ENCODE measurements around the gene LRRC75A. TPM values are rescaled to one million over a fixed set of nuclear protein-coding genes. Genes with fewer than 3 reads are reported as not detected.

LRRC75A gene
- total and polyA plus RNA-seq, 4 donors, result 0.08 to 22.6 (median 0.37) TPM

GRCh38 chr17:16446338-16446983 lies 45.5 kb downstream of the LRRC75A start:
- peaks cover 7 to 29% (median 19%) of the 10 kb centered on the region in 4 donors for H3K4me1 ChIP-seq (ENCODE audit: control insufficient read depth in 4 of 4, insufficient read depth in 4 of 4, low read length in 3 of 4)
- TF ChIP-seq TAF1 (conservative IDR thresholded peaks at IDR 0.05), result no peak
- TF ChIP-seq SP1 (IDR thresholded peaks at IDR 0.05), result no peak
- TF ChIP-seq HNF4A (conservative IDR thresholded peaks at IDR 0.05), result no peak
- H3K4me3 ChIP-seq (ENCODE audit: low read depth in 1 of 3, low read length in 3 of 3), result no peak overlapping the region
- peaks cover 8 to 50% (median 17%) of the 10 kb centered on the region in 4 donors for H3K36me3 ChIP-seq (ENCODE audit: control insufficient read depth in 4 of 4, insufficient read depth in 3 of 4, low read depth in 1 of 4, low read length in 3 of 4)
- no peak for DNase-seq (ENCODE audit: low spot score)
- WGBS, result 93% methylated on average over 12 of the region's 12 CpGs
- no peaks in the 10 kb centered on the region for H3K9me3 ChIP-seq (ENCODE audit: control insufficient read depth in 4 of 4, low read length in 3 of 4)
- H3K27me3 ChIP-seq (ENCODE audit: control insufficient read depth in 4 of 4, insufficient read depth in 4 of 4, low read length in 3 of 4), result no peaks in the 10 kb centered on the region
- H3K9ac ChIP-seq (ENCODE audit: low read depth in 1 of 2, low read length in 2 of 2), result no peak overlapping the region
- H3K27ac ChIP-seq (ENCODE audit: low read depth in 1 of 2, low read length in 2 of 2), result no peak overlapping the region

GRCh38 chr17:16444258-16444886 lies 47.6 kb downstream of the LRRC75A start:
- Histone ChIP-seq H3K27ac (ENCODE audit: low read depth in 1 of 2, low read length in 2 of 2) (no peak overlapping the region), H3K36me3 (ENCODE audit: control insufficient read depth in 4 of 4, insufficient read depth in 3 of 4, low read depth in 1 of 4, low read length in 3 of 4) (peaks cover 8 to 58% (median 21%) of the 10 kb centered on the region in 4 donors), H3K4me1 (ENCODE audit: control insufficient read depth in 4 of 4, insufficient read depth in 4 of 4, low read length in 3 of 4) (peaks cover 10 to 41% (median 33%) of the 10 kb centered on the region in 4 donors), H3K9me3 (ENCODE audit: control insufficient read depth in 4 of 4, low read length in 3 of 4) (no peaks in the 10 kb centered on the region), H3K27me3 (ENCODE audit: control insufficient read depth in 4 of 4, insufficient read depth in 4 of 4, low read length in 3 of 4) (no peaks in the 10 kb centered on the region), H3K4me3 (ENCODE audit: low read depth in 1 of 3, low read length in 3 of 3) (no peak overlapping the region), H3K9ac (ENCODE audit: low read depth in 1 of 2, low read length in 2 of 2) (no peak overlapping the region)
- no peak for DNase-seq (ENCODE audit: low spot score)
- no peak for TF ChIP-seq JUND (IDR thresholded peaks at IDR 0.05)
- WGBS, result 93% methylated on average over 6 of the region's 6 CpGs

- no peak overlapping the region for H3K4me3 ChIP-seq (ENCODE audit: low read depth in 1 of 3, low read length in 3 of 3)
- no peak for DNase-seq (ENCODE audit: low spot score)
- peaks cover 8 to 52% (median 21%) of the 10 kb centered on the region in 4 donors for H3K36me3 ChIP-seq (ENCODE audit: control insufficient read depth in 4 of 4, insufficient read depth in 3 of 4, low read depth in 1 of 4, low read length in 3 of 4)
- 90% methylated on average over 27 of the region's 27 CpGs for WGBS
- no peak overlapping the region for H3K27ac ChIP-seq (ENCODE audit: low read depth in 1 of 2, low read length in 2 of 2)
- no peaks in the 10 kb centered on the region for H3K27me3 ChIP-seq (ENCODE audit: control insufficient read depth in 4 of 4, insufficient read depth in 4 of 4, low read length in 3 of 4)
- TF ChIP-seq JUND (IDR thresholded peaks at IDR 0.05) (no peak), GABPA (IDR thresholded peaks at IDR 0.05 in 1 of 2, conservative IDR thresholded peaks at IDR 0.05 in 1 of 2) (no peak), MAX (IDR thresholded peaks at IDR 0.05) (no peak), REST (IDR thresholded peaks at IDR 0.05) (no peak), RAD21 (IDR thresholded peaks at IDR 0.05) (no peak), NR2F2 (IDR thresholded peaks at IDR 0.05) (no peak), EGR1 (IDR thresholded peaks at IDR 0.05; ENCODE audit: low read depth in 2 of 2) (no peak), HNF4A (conservative IDR thresholded peaks at IDR 0.05) (no peak), ZBTB33 (IDR thresholded peaks at IDR 0.05) (no peak), RXRA (IDR thresholded peaks at IDR 0.05) (no peak), TAF1 (conservative IDR thresholded peaks at IDR 0.05) (no peak), CTCF (IDR thresholded peaks at IDR 0.05; ENCODE audit: low read depth, low read length, missing input control) (no peak), FOXA1 (IDR thresholded peaks at IDR 0.05) (no peak), FOXA2 (IDR thresholded peaks at IDR 0.05) (no peak), ATF3 (IDR thresholded peaks at IDR 0.05) (no peak), HNF4G (IDR thresholded peaks at IDR 0.05) (no peak)
- no peak overlapping the region for H3K9ac ChIP-seq (ENCODE audit: low read depth in 1 of 2, low read length in 2 of 2)
- H3K9me3 ChIP-seq (ENCODE audit: control insufficient read depth in 4 of 4, low read length in 3 of 4), result no peaks in the 10 kb centered on the region
- H3K4me1 ChIP-seq (ENCODE audit: control insufficient read depth in 4 of 4, insufficient read depth in 4 of 4, low read length in 3 of 4), result peaks cover 10 to 41% (median 33%) of the 10 kb centered on the region in 4 donors
Measured at GRCh38 chr17:16443511-16444257, 48.3 kb downstream of the LRRC75A start.
